Upper lobe of left lung (tissue), 6 donors: ENCODE measurements around the gene EIF5AL1. TPM values are rescaled to one million over a fixed set of nuclear protein-coding genes. Genes with fewer than 3 reads are reported as not detected.
"Not testable (repeated sequence)": the region's sequence is repeated elsewhere in the genome, so short reads cannot be mapped to it uniquely, and the experiment has no call there.

Source experiments
- ATAC-seq, 2 donors: fragments of 200-7000 bp; cut with Tn5 transposase; one replicate each; pipeline ENCODE4 v1.9.1; 2022; ENCODE audit warnings: mild to moderate bottlenecking in 2 of 2, moderate library complexity in 2 of 2; ENCODE audit not compliant: low FRiP score in 2 of 2
- DNase-seq, 2 donors: peaks; one replicate each; pipeline ENCODE4 v3.0.0-alpha.2; 2019 to 2020
- H3K27ac ChIP-seq, 4 donors: fragments of 200-600 bp; sonication (generic); one replicate each; pipeline ENCODE4 v1.5.1; 2016 to 2019
- H3K27me3 ChIP-seq, 4 donors: fragments of 200-600 bp; sonication (generic); one replicate each; pipeline ENCODE4 v1.5.1; 2017 to 2019
- H3K36me3 ChIP-seq, 4 donors: fragments of 200-600 bp; sonication (generic); one replicate each; pipeline ENCODE4 v1.5.1; 2016 to 2019
- H3K4me1 ChIP-seq, 4 donors: fragments of 200-600 bp; sonication (generic); one replicate each; pipeline ENCODE4 v1.5.1; 2018 to 2019
- H3K4me3 ChIP-seq, 4 donors: fragments of 200-600 bp; sonication (generic); one replicate each; pipeline ENCODE4 v1.5.1; 2017 to 2019; ENCODE audit warnings: mild to moderate bottlenecking in 2 of 4, moderate library complexity in 1 of 4
- H3K9me3 ChIP-seq, 4 donors: fragments of 200-600 bp; sonication (generic); one replicate each; pipeline ENCODE4 v1.5.1; 2018 to 2019
- EP300 ChIP-seq, 4 donors: sonication (generic); formaldehyde crosslinking; IDR thresholded peaks; one replicate each; pipeline ENCODE4 v1.5.1; 2017; ENCODE audit warnings: antibody characterized with exemption in 4 of 4, control low read depth in 2 of 4
- POLR2A ChIP-seq, 4 donors: fragments of 450-650 bp; IDR thresholded peaks; one replicate each; pipeline ENCODE4 v1.5.1; 2016 to 2017; ENCODE audit warnings: antibody characterized with exemption in 4 of 4, mild to moderate bottlenecking in 2 of 4
- POLR2AphosphoS5 ChIP-seq, 2 donors: sonication (generic); formaldehyde crosslinking; IDR thresholded peaks; one replicate each; pipeline ENCODE4 v1.5.1; 2017; ENCODE audit warnings: antibody characterized with exemption in 2 of 2
- WGBS, 2 donors: methylation state at CpG; one replicate each; pipeline ENCODE4 v1.1.5; 2017 to 2018; 5-methylcytosine and 5-hydroxymethylcytosine counted together
- total RNA-seq, 6 donors: library from RNA; depleted of rRNA in 4 of 6; stranded (reverse); fragments of >200 nt in 4 of 6; gene quantifications; one replicate each; pipeline versions ENCODE4 v1.1.0 to v1.2.1, GENCODE V29; 2016 to 2021
- TF ChIP-seq, protein P1 (sequence below), 6 experiments: fragments of 450-650 bp in 4 of 6; fragments of 200-600 bp in 2 of 6; sonication (generic) in 2 of 6; IDR thresholded peaks; one replicate each; pipeline ENCODE4 v1.5.1; 2016 to 2019; ENCODE audit warnings: antibody characterized with exemption in 6 of 6
- donor health status: DM: no; HTN: no; CAD: no; lungs with moderate emphysema.
- donor health status: DM: no; HTN: yes; CAD: no; lungs with severe emphysema.

The EIF5AL1 gene
- total RNA-seq, 6 donors from 2014 or later = 0.07 to 0.37 (median 0.15) TPM; not detected in 2

DNA sequence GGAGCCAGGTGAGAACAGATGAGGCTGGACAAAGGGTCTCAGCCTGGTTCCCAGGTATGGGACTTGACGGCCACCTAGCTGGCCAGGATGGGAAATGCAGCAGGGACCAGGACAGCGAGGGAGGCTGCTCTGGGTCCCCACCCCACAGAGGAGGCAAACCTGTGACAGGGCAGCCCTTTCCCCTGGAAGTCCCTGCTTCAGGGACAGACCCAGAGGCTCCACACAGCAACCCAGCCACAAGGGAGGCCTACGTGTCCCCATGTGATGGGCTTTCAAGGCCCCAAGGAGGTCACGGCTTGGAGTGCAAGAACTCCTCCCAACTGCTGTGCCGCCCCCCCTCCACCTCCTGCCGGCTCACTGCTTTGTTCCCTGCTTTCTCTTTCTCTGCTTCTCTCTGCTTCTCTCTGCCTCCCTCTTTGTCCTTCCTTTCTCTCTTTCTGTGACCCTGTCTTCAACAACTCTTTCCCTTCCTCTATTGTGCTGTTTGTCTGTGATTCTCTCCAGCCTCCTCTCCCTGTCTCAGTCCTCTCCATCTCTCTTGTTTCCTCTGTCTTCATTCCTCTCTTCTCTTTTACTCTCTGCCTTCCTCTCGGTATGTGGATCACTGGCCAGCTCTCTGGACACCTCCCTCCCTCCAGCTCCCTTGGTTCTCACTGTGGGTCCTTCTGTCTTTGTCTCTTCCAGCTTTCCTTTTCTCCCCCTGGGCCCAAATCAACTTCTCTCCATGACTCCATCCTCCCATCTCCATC lies 9.6 kb upstream of the EIF5AL1 start:
- TF ChIP-seq, protein P1, sequence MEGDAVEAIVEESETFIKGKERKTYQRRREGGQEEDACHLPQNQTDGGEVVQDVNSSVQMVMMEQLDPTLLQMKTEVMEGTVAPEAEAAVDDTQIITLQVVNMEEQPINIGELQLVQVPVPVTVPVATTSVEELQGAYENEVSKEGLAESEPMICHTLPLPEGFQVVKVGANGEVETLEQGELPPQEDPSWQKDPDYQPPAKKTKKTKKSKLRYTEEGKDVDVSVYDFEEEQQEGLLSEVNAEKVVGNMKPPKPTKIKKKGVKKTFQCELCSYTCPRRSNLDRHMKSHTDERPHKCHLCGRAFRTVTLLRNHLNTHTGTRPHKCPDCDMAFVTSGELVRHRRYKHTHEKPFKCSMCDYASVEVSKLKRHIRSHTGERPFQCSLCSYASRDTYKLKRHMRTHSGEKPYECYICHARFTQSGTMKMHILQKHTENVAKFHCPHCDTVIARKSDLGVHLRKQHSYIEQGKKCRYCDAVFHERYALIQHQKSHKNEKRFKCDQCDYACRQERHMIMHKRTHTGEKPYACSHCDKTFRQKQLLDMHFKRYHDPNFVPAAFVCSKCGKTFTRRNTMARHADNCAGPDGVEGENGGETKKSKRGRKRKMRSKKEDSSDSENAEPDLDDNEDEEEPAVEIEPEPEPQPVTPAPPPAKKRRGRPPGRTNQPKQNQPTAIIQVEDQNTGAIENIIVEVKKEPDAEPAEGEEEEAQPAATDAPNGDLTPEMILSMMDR (IDR thresholded peaks at IDR 0.05) = peak in 4 of 6 experiments; percentile 12 to 28 (median 18)
- no peak for TF ChIP-seq POLR2AphosphoS5 (IDR thresholded peaks at IDR 0.05)
- no peaks in the 10 kb centered on the region for H3K9me3 ChIP-seq
- H3K27ac ChIP-seq = no peak overlapping the region
- H3K4me1 ChIP-seq = no peaks in the 10 kb centered on the region
- DNase-seq = no peak
- H3K4me3 ChIP-seq = no peak overlapping the region
- ATAC-seq = peak in 1 of 2 donors; percentile 54
- 53 to 62% methylated on average over 6 of the region's 7 CpGs for WGBS, 2 donors
- no peaks in the 10 kb centered on the region for H3K27me3 ChIP-seq
- H3K36me3 ChIP-seq = no peaks in the 10 kb centered on the region

DNA sequence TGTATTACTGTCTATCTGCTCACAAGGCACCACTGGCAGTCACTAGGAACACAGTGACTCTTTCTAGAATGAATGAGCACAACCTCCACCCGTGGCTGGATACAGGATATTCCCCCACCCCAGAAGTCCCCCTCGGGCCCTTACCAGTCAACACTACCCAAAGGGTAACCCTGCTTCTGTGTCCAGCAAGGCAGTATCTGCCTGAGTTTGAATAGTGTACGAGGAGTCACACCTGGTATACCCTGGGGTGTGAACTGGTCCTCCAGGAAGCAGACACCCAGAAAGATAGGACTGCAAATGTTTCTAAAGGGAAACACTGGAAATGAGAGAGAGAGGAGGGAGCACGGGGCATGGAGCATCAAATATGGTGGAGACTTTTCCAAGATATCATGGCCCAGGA lies 8.5 kb upstream of the EIF5AL1 start:
- H3K4me3 ChIP-seq, H3K27me3 ChIP-seq, DNase-seq, H3K27ac ChIP-seq, H3K4me1 ChIP-seq, H3K36me3 ChIP-seq, ATAC-seq, H3K9me3 ChIP-seq: not testable (repeated sequence)
- WGBS, 2 donors = 69 to 79% methylated on average over 3 to 4 of the region's 4 CpGs

DNA sequence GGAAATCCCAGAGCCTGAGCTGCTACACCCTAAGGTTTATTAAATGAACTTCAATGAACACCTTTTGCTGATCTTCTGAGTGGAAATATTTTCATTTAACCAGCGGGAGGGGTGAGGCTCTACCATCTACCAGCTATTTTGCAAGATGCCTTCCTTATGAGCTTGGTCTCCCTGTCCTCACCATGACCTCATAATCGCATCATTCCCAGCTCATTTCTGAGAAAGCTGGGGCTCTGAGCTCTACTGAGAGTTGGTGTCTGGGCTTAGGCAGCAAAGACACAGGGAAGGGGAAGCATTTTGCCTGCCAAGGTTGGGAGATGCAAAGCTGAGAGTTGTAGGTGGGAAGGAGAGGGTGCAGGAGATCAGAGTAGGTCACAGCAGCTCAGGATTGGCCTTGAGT lies 7.8 kb upstream of the EIF5AL1 start:
- not testable (repeated sequence) for H3K27me3 ChIP-seq, H3K27ac ChIP-seq, H3K36me3 ChIP-seq, H3K4me3 ChIP-seq, H3K4me1 ChIP-seq, H3K9me3 ChIP-seq, ATAC-seq, DNase-seq
- WGBS, 2 donors = no CpG with 5 or more reads among the region's 2 CpGs

DNA sequence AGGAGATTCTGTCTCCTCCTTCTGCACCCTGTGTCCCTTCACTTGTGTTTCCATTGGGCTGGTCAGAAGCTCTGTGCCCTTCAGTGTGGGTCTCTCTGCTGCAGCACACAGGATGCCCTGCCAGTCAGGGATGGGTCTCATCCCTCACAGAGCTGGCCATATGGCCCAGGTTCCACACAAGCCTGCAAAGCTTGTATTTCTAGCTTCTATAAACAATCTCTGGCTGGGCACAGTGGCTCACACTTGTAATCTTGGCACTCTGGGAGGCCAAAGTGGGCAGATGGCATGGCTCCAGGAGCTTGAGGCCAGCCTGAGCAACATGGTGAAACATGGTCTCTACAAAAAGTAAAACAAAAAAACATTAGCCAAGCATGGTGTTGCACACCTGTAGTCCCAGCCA lies 7.0 kb upstream of the EIF5AL1 start:
- not testable (repeated sequence) for ATAC-seq, H3K4me3 ChIP-seq, H3K27ac ChIP-seq, H3K36me3 ChIP-seq, H3K27me3 ChIP-seq, H3K9me3 ChIP-seq, H3K4me1 ChIP-seq
- DNase-seq = peak in 1 of 2 donors; percentile 46

DNA sequence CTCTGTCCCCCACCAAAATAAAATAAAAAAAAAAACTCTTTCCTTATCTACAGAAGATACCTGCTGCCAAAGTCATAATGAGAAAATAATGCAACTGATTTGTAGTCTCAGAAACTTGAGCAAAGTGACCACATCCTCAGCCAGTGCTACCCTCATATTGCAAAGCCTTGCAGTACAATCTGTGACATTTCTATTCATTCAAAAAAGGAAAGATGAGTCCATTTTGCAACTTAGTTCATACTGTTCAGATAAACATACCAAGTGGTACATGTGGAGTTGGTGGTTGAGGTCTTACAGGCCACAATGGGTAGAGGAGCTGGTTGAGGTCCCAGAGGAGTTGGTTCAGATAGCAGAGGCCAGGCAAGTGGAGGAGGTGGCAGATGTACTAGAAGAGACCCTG lies 6.5 kb upstream of the EIF5AL1 start:
- no peaks in the 10 kb centered on the region for H3K4me1 ChIP-seq
- no peaks in the 10 kb centered on the region for H3K27me3 ChIP-seq
- ATAC-seq (no peak), DNase-seq (no peak)
- no peak overlapping the region for H3K4me3 ChIP-seq
- no peaks in the 10 kb centered on the region for H3K9me3 ChIP-seq
- no peaks in the 10 kb centered on the region for H3K36me3 ChIP-seq
- H3K27ac ChIP-seq = no peak overlapping the region
- TF ChIP-seq EP300 (IDR thresholded peaks at IDR 0.05) = no peak
- TF ChIP-seq, protein P1 (IDR thresholded peaks at IDR 0.05) = no peak
- TF ChIP-seq POLR2AphosphoS5 (IDR thresholded peaks at IDR 0.05) = no peak
- no peak for TF ChIP-seq POLR2A (IDR thresholded peaks at IDR 0.05)

DNA sequence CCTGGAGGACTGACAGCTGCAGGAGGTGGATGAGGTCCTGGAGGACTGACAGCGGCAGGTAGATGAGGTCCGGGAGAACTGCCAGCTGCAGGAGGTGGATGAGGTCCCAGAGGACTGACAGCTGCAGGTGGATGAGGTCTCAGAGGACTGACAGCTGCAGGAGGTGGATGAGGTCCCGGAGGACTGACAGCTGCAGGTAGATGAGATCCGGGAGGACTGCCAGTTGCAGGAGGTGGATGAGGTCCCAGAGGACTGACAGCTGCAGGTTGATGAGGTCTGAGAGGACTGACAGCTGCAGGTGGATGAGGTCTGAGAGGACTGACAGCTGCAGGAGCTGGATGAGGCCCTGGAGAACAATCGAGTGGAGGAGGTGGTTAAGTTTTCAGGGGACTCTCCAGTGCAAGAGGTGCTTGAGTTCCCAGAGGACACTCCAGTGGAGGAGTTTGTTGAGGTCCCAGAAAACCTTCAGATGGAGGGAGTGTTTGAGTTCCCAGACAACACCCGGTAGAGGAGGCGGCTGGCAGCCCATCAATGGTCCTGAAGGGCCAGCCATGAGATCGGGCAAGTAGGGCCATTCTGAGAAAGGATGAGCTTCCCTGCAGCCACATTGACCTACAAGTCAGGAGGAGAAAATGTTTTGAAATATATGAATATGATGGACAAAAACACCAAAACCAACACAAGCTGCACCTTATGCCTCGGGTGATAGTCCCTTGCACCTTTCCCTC lies 4.7 kb upstream of the EIF5AL1 start:
- peak in 1 of 2 donors; percentile 44 for DNase-seq
- no peak for ATAC-seq
- no peak for TF ChIP-seq POLR2A (IDR thresholded peaks at IDR 0.05)
- no peak for TF ChIP-seq EP300 (IDR thresholded peaks at IDR 0.05)
- no peak for TF ChIP-seq POLR2AphosphoS5 (IDR thresholded peaks at IDR 0.05)
- TF ChIP-seq, protein P1 (IDR thresholded peaks at IDR 0.05) = no peak
- no peaks in the 10 kb centered on the region for H3K9me3 ChIP-seq
- H3K4me1 ChIP-seq = no peaks in the 10 kb centered on the region
- WGBS, 2 donors = 69 to 76% methylated on average over 9 of the region's 9 CpGs
- H3K27me3 ChIP-seq = no peaks in the 10 kb centered on the region
- no peak overlapping the region for H3K27ac ChIP-seq
- H3K36me3 ChIP-seq = no peaks in the 10 kb centered on the region
- no peak overlapping the region for H3K4me3 ChIP-seq

DNA sequence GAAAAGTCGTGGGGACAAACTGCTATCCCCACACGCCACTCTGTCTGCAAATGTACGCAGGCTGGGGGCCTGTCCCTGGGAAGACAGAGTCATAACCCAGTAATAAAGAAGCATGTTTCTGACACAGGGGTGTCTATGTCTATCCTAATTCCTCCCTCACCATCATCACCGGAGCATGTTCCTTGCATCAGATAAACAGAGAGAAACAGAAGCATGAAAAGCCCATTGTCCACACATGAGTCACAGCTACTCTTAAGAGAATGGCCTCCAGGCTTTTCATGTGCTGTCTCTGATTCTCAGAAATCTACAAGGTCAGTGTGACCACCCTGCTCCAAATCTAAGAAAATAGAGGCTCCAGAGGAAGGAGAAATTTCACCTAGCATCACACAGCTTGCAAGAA lies 4.1 kb upstream of the EIF5AL1 start:
- H3K9me3 ChIP-seq, ATAC-seq, H3K27ac ChIP-seq, DNase-seq, H3K4me1 ChIP-seq, H3K4me3 ChIP-seq, H3K27me3 ChIP-seq, H3K36me3 ChIP-seq: not testable (repeated sequence)
- 81 to 85% methylated on average over 3 of the region's 4 CpGs for WGBS, 2 donors

DNA sequence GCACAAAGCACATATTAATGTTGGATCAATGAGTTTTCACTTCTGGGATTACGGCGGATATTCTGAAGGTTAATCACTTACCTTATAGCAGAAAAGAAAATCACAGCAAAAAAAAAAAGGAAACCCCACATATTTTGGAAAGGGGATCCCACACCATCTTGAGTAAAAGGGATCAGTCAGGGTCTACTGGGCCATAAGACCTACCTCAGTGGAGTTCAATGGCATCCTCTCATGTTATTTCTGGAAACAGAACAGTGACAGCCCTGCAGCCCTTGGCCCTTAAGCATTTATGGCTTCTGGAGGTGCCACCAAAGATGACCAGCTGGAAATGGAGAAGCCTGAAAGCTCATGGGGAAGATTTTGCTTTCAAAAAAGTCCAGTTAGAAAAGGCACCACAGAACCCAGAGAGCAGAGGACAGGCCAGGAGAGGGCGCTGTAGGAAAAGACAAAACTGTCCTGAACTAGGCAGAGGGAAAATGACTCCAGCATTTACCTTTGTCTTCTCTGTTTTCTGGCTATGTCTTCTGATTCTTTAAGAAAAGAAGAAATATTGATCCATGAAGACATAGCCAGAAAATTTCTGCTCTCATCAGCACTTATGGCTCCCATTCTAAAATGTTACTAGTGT lies 2.9 kb upstream of the EIF5AL1 start:
- not testable (repeated sequence) for H3K27ac ChIP-seq, H3K4me1 ChIP-seq, H3K36me3 ChIP-seq, H3K27me3 ChIP-seq, H3K9me3 ChIP-seq, H3K4me3 ChIP-seq, DNase-seq
- peak in 1 of 2 donors; percentile 78 for ATAC-seq
- WGBS, 2 donors = 95 to 100% methylated on average over 2 of the region's 3 CpGs

DNA sequence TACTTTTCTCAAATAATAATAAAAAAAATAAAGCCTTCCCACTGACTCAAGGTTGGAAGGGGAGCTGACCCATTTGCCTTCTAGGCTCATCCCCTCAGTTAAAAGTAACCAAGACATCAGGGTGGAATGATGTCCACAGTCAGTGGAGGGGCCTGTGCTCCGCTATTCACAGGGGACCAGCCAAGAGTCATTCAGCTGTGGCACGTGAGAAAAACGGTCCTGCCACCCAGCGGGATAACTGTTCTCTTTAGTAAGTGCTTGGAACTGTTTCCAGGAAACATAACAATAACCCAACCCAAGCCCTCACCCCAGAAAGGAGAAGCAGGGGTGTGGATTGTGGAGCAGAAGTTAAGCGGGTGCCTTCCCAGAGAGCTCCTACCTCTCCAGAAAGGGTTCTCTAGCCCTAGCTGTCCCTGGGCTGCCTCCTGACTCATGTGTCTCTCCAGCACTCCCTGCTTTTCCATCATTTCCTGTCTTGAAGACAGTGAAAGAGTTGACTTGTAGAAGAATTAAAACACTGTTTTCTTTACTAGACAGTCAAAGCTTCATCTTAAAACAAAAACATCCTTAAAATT lies 2.3 kb upstream of the EIF5AL1 start:
- not testable (repeated sequence) for H3K27me3 ChIP-seq, H3K4me3 ChIP-seq, H3K27ac ChIP-seq, H3K9me3 ChIP-seq, H3K4me1 ChIP-seq, H3K36me3 ChIP-seq, DNase-seq
- WGBS, 2 donors = 20% methylated on average over 1 of the region's 5 CpGs; no CpG with 5 or more reads in 1 of the 2 donors
- peak; percentile 58 to 74 for ATAC-seq
